ENCODE measurements around the gene SAFB2.

GRCh38 chr19:5587071-5587455 is 35.5 kb downstream of the SAFB2 start:
- TF ChIP-seq CTCF (IDR thresholded peaks at IDR 0.05; ENCODE audit: low read length) (no peak), EZH2 (IDR thresholded peaks at IDR 0.05; ENCODE audit: borderline replicate concordance, low read length) (no peak)
